MM.1S (cell line): ENCODE results near the gene FOXP1.

ENCODE experiments used
- DNase-seq: peaks from one replicate; pipeline ENCODE4 v3.0.0-alpha.2; 2015
- H2AFZ ChIP-seq: fragments of 300-600 bp; sonication (generic); 2 replicates; pipeline ENCODE4 v1.6.0; 2016; ENCODE audit warnings: antibody characterized with exemption, low read length
- H3F3A ChIP-seq: fragments of 300-600 bp; sonication (generic); 2 replicates; pipeline ENCODE4 v1.6.1; 2016; ENCODE audit warnings: mild to moderate bottlenecking, antibody characterized with exemption, low read length, moderate library complexity, mixed read lengths; ENCODE audit not compliant: insufficient read depth
- H3K27ac ChIP-seq: fragments of 300-600 bp; sonication (generic); 2 replicates; pipeline ENCODE4 v1.5.1; 2016; ENCODE audit warnings: mild to moderate bottlenecking, low read length
- H3K27me3 ChIP-seq: fragments of 300-600 bp; sonication (generic); replicated peaks from 2 replicates; pipeline ENCODE4 v1.6.0; 2016; ENCODE audit warnings: low read length; ENCODE audit not compliant: insufficient read depth
- H3K36me3 ChIP-seq: fragments of 300-600 bp; sonication (generic); replicated peaks from 2 replicates; pipeline ENCODE4 v1.6.1; 2016; ENCODE audit warnings: mild to moderate bottlenecking, low read length, mixed read lengths; ENCODE audit not compliant: insufficient read depth
- H3K4me1 ChIP-seq: fragments of 300-600 bp; sonication (generic); 2 replicates; pipeline ENCODE4 v1.6.1; 2016; ENCODE audit warnings: low read length, mixed read lengths
- H3K4me2 ChIP-seq: fragments of 300-600 bp; sonication (generic); 2 replicates; pipeline ENCODE4 v1.6.0; 2016; ENCODE audit warnings: low read depth, low read length
- H3K4me3 ChIP-seq: fragments of 300-600 bp; sonication (generic); 2 replicates; pipeline ENCODE4 v1.5.1; 2016; ENCODE audit warnings: low read length, mixed read lengths
- H3K79me2 ChIP-seq: fragments of 300-600 bp; sonication (generic); 2 replicates; pipeline ENCODE4 v1.6.1; 2016; ENCODE audit warnings: mixed run types, low read length, mixed read lengths
- H3K9ac ChIP-seq: fragments of 300-600 bp; sonication (generic); 2 replicates; pipeline ENCODE4 v1.6.1; 2016; ENCODE audit warnings: low read length, mixed read lengths
- H3K9me2 ChIP-seq: fragments of 300-600 bp; sonication (generic); replicated peaks from 2 replicates; pipeline ENCODE4 v1.6.1; 2016; ENCODE audit warnings: mild to moderate bottlenecking, low read length, mixed read lengths; ENCODE audit not compliant: insufficient read depth
- H3K9me3 ChIP-seq: fragments of 300-600 bp; sonication (generic); replicated peaks from 2 replicates; pipeline ENCODE4 v1.6.1; 2016; ENCODE audit warnings: mild to moderate bottlenecking, low read length, mixed read lengths; ENCODE audit not compliant: insufficient read depth
- H4K20me1 ChIP-seq: fragments of 300-600 bp; sonication (generic); 2 replicates; pipeline ENCODE4 v1.6.1; 2016; ENCODE audit warnings: mild to moderate bottlenecking, low read length, moderate library complexity, mixed read lengths; ENCODE audit not compliant: insufficient read depth
- EZH2 ChIP-seq: fragments of 300-600 bp; sonication (generic); optimal IDR thresholded peaks from 2 replicates; pipeline ENCODE3; 2017; ENCODE audit warnings: low read depth, mild to moderate bottlenecking, antibody characterized with exemption, low read length, mixed read lengths
- EZH2phosphoT487 ChIP-seq: fragments of 300-600 bp; sonication (generic); IDR thresholded peaks from 2 replicates; pipeline ENCODE4 v1.6.1; 2018; ENCODE audit warnings: antibody characterized with exemption, low read length
- TF ChIP-seq, protein P1 (sequence below): fragments of 300-600 bp; sonication (generic); IDR thresholded peaks from 2 replicates; pipeline ENCODE4 v1.5.1; 2016; ENCODE audit warnings: antibody characterized with exemption, low read length, mixed read lengths

Gene FOXP1

DNA sequence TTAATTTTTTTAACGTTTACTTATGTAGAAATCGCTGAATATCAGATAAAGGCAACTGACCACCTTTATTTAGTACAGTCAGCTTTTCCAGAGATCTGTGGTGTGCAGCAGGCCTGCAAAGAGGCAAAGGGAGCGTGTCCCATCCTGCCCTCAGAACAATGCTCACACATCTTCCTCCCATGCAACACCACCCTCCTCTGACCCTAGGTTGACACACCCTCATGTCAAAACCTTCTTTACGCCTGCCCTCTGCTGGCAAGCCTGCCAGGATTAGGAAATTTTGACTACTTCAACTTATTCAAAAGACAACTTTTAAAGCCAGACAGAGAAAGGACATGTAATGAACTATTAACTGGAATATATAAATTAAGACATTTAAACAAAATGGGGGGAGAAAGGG lies 513.7 kb downstream of the FOXP1 start:
- Histone ChIP-seq H3K4me2 (no peak overlapping the region), H3K9ac (no peak overlapping the region), H4K20me1 (no peaks in the 10 kb centered on the region), H2AFZ (no peak overlapping the region), H3K27me3 (no peaks in the 10 kb centered on the region), H3K4me3 (no peak overlapping the region), H3F3A (peaks cover 7% of the 10 kb centered on the region; the same call in 1 of the 2 replicates), H3K36me3 (no peaks in the 10 kb centered on the region), H3K79me2 (no peaks in the 10 kb centered on the region), H3K27ac (no peak overlapping the region), H3K9me2 (no peaks in the 10 kb centered on the region), H3K4me1 (0 out of 2 replicates have a peak, but pooled peaks cover 10% of the 10 kb centered on the region), H3K9me3 (no peaks in the 10 kb centered on the region)
- peak; percentile 44 for DNase-seq
- TF ChIP-seq EZH2phosphoT487 (no peak), EZH2 (no peak)
- TF ChIP-seq, protein P1, sequence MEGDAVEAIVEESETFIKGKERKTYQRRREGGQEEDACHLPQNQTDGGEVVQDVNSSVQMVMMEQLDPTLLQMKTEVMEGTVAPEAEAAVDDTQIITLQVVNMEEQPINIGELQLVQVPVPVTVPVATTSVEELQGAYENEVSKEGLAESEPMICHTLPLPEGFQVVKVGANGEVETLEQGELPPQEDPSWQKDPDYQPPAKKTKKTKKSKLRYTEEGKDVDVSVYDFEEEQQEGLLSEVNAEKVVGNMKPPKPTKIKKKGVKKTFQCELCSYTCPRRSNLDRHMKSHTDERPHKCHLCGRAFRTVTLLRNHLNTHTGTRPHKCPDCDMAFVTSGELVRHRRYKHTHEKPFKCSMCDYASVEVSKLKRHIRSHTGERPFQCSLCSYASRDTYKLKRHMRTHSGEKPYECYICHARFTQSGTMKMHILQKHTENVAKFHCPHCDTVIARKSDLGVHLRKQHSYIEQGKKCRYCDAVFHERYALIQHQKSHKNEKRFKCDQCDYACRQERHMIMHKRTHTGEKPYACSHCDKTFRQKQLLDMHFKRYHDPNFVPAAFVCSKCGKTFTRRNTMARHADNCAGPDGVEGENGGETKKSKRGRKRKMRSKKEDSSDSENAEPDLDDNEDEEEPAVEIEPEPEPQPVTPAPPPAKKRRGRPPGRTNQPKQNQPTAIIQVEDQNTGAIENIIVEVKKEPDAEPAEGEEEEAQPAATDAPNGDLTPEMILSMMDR: peak; percentile 37

GRCh38 chr3:71067977-71068654 lies 515.4 kb downstream of the FOXP1 start:
- Histone ChIP-seq H3K9me3 (no peaks in the 10 kb centered on the region), H2AFZ (no peak overlapping the region), H3K27me3 (no peaks in the 10 kb centered on the region), H3K4me3 (no peak overlapping the region), H3K79me2 (peaks cover 8% of the 10 kb centered on the region), H3K9me2 (no peaks in the 10 kb centered on the region), H3K4me1 (0 out of 2 replicates have a peak, but pooled peaks cover 10% of the 10 kb centered on the region), H3K36me3 (no peaks in the 10 kb centered on the region), H3F3A (peaks cover 22% of the 10 kb centered on the region), H4K20me1 (no peaks in the 10 kb centered on the region), H3K27ac (no peak overlapping the region), H3K9ac (no peak overlapping the region), H3K4me2 (no peak overlapping the region)
- DNase-seq: peak; percentile 49
- TF ChIP-seq, protein P1: no peak
- TF ChIP-seq EZH2: no peak
- no peak for TF ChIP-seq EZH2phosphoT487

DNA sequence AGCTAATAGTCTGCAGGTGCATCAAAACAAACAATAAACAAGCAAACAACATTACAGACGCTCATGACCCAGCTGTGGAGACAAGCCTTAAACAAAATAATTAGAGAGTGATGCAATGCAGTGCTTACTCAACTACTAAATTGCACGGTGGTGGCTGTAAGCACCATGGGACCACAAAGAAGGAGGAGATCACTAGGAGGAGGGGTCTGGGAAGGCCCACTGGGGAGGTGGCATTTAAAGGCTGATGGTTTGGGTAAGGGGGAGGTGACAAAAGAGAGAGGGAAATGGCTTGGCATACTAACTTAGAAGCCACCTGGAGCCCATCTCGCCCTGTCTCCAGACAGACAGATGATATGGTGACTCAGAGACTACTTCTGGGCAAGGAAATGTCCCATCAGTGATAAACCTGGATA lies 516.7 kb downstream of the FOXP1 start:
- no peaks in the 10 kb centered on the region for H4K20me1 ChIP-seq
- no peak overlapping the region for H3K4me2 ChIP-seq
- H3F3A ChIP-seq: peaks cover 26% of the 10 kb centered on the region
- TF ChIP-seq EZH2: no peak
- TF ChIP-seq EZH2phosphoT487: no peak
- TF ChIP-seq, protein P1: no peak
- H3K36me3 ChIP-seq: no peaks in the 10 kb centered on the region
- H3K27me3 ChIP-seq: no peaks in the 10 kb centered on the region
- no peak overlapping the region for H3K27ac ChIP-seq
- no peaks in the 10 kb centered on the region for H3K9me2 ChIP-seq
- DNase-seq: no peak
- no peak overlapping the region for H3K9ac ChIP-seq
- H3K4me3 ChIP-seq: no peak overlapping the region
- H2AFZ ChIP-seq: no peak overlapping the region
- peaks cover 17% of the 10 kb centered on the region for H3K4me1 ChIP-seq
- H3K79me2 ChIP-seq: peaks cover 20% of the 10 kb centered on the region
- no peaks in the 10 kb centered on the region for H3K9me3 ChIP-seq
